K562 (cell line): ENCODE results near the gene NEXN. TPM values are rescaled to one million over a fixed set of nuclear protein-coding genes. Genes with fewer than 3 reads are reported as not detected.
A peak's percentile ranks its signal among the peaks of the same experiment; 100 is the strongest.

ENCODE experiments used
- CCAR2 ChIP-seq: fragments of 200-400 bp; formaldehyde crosslinking; IDR thresholded peaks from 2 replicates; pipeline ENCODE4 v1.6.1; 2017; ENCODE audit warnings: mild to moderate bottlenecking, low read depth, low read length
- CREM ChIP-seq: IDR thresholded peaks from 2 replicates; pipeline ENCODE4 v1.6.1; 2014; ENCODE audit warnings: antibody characterized with exemption, low read depth
- HDAC3 ChIP-seq: fragments of 450-650 bp; IDR thresholded peaks from 2 replicates; pipeline ENCODE4 v1.6.1; 2018; ENCODE audit warnings: borderline replicate concordance, mild to moderate bottlenecking, moderate library complexity; ENCODE audit not compliant: partially characterized antibody
- HNRNPL ChIP-seq: fragments of 200-400 bp; formaldehyde crosslinking; IDR thresholded peaks from 2 replicates; pipeline ENCODE4 v1.6.1; 2017; ENCODE audit warnings: low read depth, mild to moderate bottlenecking, low read length
- MAZ ChIP-seq, 2 experiments: fragments of 450-650 bp in 1 of 2; sonication (generic) in 1 of 2; formaldehyde crosslinking; IDR thresholded peaks in 1 of 2; conservative IDR thresholded peaks in 1 of 2; 2 replicates each; pipeline versions ENCODE4 v1.4.0 to v1.5.0; 2020; ENCODE audit warnings: mild to moderate bottlenecking in 1 of 2, missing genetic modification reagents in 1 of 2
- MED1 ChIP-seq: sonication (generic); formaldehyde crosslinking; IDR thresholded peaks from 2 replicates; pipeline ENCODE4 v1.8.1; 2023; ENCODE audit warnings: missing genetic modification reagents, borderline replicate concordance
- PHF8 ChIP-seq: fragments of 200-600 bp; sonication (generic); IDR thresholded peaks from 2 replicates; pipeline ENCODE4 v1.6.1; 2012; ENCODE audit warnings: mixed run types, mild to moderate bottlenecking, inconsistent platforms, low read length, moderate library complexity, borderline replicate concordance
- RHOXF2B ChIP-seq: fragments of 250-450 bp; sonication (Bioruptor Pico); conservative IDR thresholded peaks from 2 replicates; pipeline ENCODE4 v1.5.1; 2021
- SMAD2 ChIP-seq: fragments of 150-350 bp; IDR thresholded peaks from 2 replicates; pipeline ENCODE4 v1.6.1; 2014; ENCODE audit warnings: low read depth, mild to moderate bottlenecking, low read length
- ZFP1 ChIP-seq: fragments of 450-650 bp; formaldehyde crosslinking; IDR thresholded peaks from 2 replicates; pipeline ENCODE4 v1.4.0; 2020; ENCODE audit warnings: mild to moderate bottlenecking, mixed read lengths
- ZNF280B ChIP-seq: fragments of 250-450 bp; sonication (Bioruptor Pico); IDR thresholded peaks from 2 replicates; pipeline ENCODE4 v1.5.1; 2021; ENCODE audit warnings: mild to moderate bottlenecking
- ZNF384 ChIP-seq: IDR thresholded peaks from 2 replicates; pipeline ENCODE4 v1.6.1; 2012; ENCODE audit warnings: low read depth, low read length, improper control_type of control experiment
- ZZZ3 ChIP-seq: fragments of 450-650 bp; IDR thresholded peaks from 2 replicates; pipeline ENCODE4 v1.6.1; 2016; ENCODE audit warnings: antibody characterized with exemption, mild to moderate bottlenecking, moderate library complexity
- polyA plus RNA-seq, 8 experiments: library from polyadenylated mRNA; depleted of rRNA in 4 of 8; stranded (reverse) in 5 of 8; unstranded in 3 of 8; fragments of >200 nt; fragmentation: Nextera tagmentation in 2 of 8; fragmentation: Illumina TruSeq in 1 of 8; extraction: Ambion mirVana in 2 of 8; extraction: Trizol in 1 of 8; gene quantifications; 2 replicates each; pipeline versions ENCODE4 v1.2.1 to v1.2.3, GENCODE V29; 2011 to 2014; ENCODE audit warnings: inconsistent platforms in 1 of 8, missing spikeins in 1 of 8
- total RNA-seq, 7 experiments: library from RNA; depleted of rRNA in 6 of 7; stranded (reverse); fragments of >200 nt in 6 of 7; fragmentation: Illumina TruSeq in 2 of 7; extraction: Trizol in 2 of 7; gene quantifications; 2 replicates each; pipeline versions ENCODE4 v1.2.1 to v1.2.3, GENCODE V29; 2011 to 2021; ENCODE audit warnings: low replicate concordance in 1 of 7
- TF ChIP-seq, protein P1 (sequence below): sonication (generic); IDR thresholded peaks from 2 replicates; pipeline ENCODE4 v1.6.1; 2016
- TF ChIP-seq, protein P2 (sequence below), 2 experiments: fragments of 200-800 bp in 1 of 2; sonication (Bioruptor generic) in 1 of 2; sonication (generic) in 1 of 2; formaldehyde crosslinking in 1 of 2; IDR thresholded peaks in 1 of 2; conservative IDR thresholded peaks in 1 of 2; 2 replicates each; pipeline versions ENCODE4 v1.5.0 to v1.6.1; 2016 to 2020; ENCODE audit warnings: missing compliant biosample characterization in 1 of 2, missing genetic modification characterization in 1 of 2, missing genetic modification reagents in 1 of 2
- TF ChIP-seq, protein P3 (sequence below): fragments of 250-450 bp; sonication (Bioruptor Pico); IDR thresholded peaks from 2 replicates; pipeline ENCODE4 v1.4.0; 2020; ENCODE audit warnings: mild to moderate bottlenecking, moderate library complexity, borderline replicate concordance
- TF ChIP-seq, protein P4 (sequence below): fragments of 450-650 bp; IDR thresholded peaks from 2 replicates; pipeline ENCODE4 v1.6.1; 2017; ENCODE audit warnings: mild to moderate bottlenecking, moderate library complexity

NEXN gene
- total and polyA plus RNA-seq, 9 of the 15 experiments (the other 6 are each of a cell fraction or from before 2014, with no cell fraction given), result 0.18 to 1.8 (median 0.76) TPM

DNA sequence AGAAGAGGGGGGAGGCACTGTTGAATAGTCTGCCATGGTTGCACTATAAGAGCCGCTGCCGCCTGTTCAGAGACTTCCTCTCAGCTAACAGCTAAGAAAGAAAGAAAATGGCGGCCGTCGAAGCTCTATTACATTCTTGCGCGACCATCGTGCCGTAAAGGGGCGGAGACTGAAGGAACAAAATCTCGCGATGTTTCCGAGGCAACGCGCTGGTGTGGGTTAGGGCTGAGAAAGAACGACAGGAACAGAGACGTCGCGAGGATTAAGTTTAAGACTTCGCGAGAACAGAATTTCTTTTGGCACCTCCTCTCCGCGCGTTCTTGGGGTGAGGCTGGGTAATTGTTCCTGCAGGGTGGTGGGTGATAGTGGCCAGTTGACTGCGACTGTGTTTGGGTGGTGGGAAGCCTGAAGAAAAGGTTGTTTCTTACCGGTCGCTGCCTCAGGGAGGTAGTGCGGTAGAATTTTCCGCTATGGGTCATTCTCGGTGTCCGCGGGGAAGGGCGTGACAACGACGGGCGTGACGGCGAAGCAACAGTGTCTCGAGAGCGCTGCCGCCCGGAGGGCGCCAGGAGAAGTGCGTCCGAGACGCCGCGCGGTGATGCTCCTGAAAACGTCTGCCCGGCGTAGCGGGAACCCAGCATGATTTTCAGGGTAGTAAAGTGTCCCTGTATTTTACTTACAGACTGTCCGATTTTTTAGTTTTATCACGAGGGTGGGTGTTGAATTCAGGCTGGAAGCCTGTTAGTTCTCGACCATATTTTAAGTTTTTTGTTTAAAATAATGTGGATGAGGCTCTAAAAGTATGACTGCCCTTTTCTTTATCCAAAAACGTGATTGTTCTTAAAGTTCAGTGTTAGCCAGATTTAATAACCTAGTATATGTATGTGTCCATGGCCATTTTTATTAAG, 90.8 kb downstream of the NEXN start, which contains the start of gene FUBP1 (continued):
- TF ChIP-seq, protein P1, sequence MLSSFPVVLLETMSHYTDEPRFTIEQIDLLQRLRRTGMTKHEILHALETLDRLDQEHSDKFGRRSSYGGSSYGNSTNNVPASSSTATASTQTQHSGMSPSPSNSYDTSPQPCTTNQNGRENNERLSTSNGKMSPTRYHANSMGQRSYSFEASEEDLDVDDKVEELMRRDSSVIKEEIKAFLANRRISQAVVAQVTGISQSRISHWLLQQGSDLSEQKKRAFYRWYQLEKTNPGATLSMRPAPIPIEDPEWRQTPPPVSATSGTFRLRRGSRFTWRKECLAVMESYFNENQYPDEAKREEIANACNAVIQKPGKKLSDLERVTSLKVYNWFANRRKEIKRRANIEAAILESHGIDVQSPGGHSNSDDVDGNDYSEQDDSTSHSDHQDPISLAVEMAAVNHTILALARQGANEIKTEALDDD, result peak; percentile 66; the same call in 1 of the 2 replicates
- TF ChIP-seq PHF8 (peak; percentile 97), ZZZ3 (no peak), CCAR2 (no peak), HDAC3 (no peak), RHOXF2B (CRISPR knock-in tag) (no peak), MED1 (CRISPR knock-in tag) (no peak), MAZ (CRISPR knock-in tag; conservative IDR thresholded peaks at IDR 0.05 in 1 of 2, IDR thresholded peaks at IDR 0.05 in 1 of 2) (peak in 1 of 2 experiments; percentile 15; a peak in 2 of 4 replicates), HNRNPL (no peak), ZNF280B (CRISPR knock-in tag) (no peak), CREM (peak; percentile 86), SMAD2 (no peak), ZNF384 (no peak), ZFP1 (CRISPR knock-in tag) (no peak)
- TF ChIP-seq, protein P2, sequence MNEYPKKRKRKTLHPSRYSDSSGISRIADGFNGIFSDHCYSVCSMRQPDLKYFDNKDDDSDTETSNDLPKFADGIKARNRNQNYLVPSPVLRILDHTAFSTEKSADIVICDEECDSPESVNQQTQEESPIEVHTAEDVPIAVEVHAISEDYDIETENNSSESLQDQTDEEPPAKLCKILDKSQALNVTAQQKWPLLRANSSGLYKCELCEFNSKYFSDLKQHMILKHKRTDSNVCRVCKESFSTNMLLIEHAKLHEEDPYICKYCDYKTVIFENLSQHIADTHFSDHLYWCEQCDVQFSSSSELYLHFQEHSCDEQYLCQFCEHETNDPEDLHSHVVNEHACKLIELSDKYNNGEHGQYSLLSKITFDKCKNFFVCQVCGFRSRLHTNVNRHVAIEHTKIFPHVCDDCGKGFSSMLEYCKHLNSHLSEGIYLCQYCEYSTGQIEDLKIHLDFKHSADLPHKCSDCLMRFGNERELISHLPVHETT (CRISPR knock-in tag; conservative IDR thresholded peaks at IDR 0.05 in 1 of 2, IDR thresholded peaks at IDR 0.05 in 1 of 2), result 0 out of 4 replicates have a peak, but pooled peaks of 1 of the 2 experiments have one; percentile 63
- TF ChIP-seq, protein P3, sequence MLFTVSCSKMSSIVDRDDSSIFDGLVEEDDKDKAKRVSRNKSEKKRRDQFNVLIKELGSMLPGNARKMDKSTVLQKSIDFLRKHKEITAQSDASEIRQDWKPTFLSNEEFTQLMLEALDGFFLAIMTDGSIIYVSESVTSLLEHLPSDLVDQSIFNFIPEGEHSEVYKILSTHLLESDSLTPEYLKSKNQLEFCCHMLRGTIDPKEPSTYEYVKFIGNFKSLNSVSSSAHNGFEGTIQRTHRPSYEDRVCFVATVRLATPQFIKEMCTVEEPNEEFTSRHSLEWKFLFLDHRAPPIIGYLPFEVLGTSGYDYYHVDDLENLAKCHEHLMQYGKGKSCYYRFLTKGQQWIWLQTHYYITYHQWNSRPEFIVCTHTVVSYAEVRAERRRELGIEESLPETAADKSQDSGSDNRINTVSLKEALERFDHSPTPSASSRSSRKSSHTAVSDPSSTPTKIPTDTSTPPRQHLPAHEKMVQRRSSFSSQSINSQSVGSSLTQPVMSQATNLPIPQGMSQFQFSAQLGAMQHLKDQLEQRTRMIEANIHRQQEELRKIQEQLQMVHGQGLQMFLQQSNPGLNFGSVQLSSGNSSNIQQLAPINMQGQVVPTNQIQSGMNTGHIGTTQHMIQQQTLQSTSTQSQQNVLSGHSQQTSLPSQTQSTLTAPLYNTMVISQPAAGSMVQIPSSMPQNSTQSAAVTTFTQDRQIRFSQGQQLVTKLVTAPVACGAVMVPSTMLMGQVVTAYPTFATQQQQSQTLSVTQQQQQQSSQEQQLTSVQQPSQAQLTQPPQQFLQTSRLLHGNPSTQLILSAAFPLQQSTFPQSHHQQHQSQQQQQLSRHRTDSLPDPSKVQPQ (CRISPR knock-in tag), result no peak
- TF ChIP-seq, protein P4, sequence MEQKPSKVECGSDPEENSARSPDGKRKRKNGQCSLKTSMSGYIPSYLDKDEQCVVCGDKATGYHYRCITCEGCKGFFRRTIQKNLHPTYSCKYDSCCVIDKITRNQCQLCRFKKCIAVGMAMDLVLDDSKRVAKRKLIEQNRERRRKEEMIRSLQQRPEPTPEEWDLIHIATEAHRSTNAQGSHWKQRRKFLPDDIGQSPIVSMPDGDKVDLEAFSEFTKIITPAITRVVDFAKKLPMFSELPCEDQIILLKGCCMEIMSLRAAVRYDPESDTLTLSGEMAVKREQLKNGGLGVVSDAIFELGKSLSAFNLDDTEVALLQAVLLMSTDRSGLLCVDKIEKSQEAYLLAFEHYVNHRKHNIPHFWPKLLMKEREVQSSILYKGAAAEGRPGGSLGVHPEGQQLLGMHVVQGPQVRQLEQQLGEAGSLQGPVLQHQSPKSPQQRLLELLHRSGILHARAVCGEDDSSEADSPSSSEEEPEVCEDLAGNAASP, result no peak
